Skeletal muscle tissue (tissue), 4 donors: Measurements from ENCODE around the gene CAPN9. TPM values are rescaled to one million over a fixed set of nuclear protein-coding genes. Genes with fewer than 3 reads are reported as not detected.

ENCODE experiments used
- H3K27ac ChIP-seq: one replicate; pipeline ENCODE4 v1.7.0; 2013; ENCODE audit warnings: mild to moderate bottlenecking, low read depth, low read length, inconsistent platforms
- H3K27me3 ChIP-seq, 3 donors: one replicate each; pipeline ENCODE4 v1.7.0; 2013; ENCODE audit warnings: low read length in 3 of 3; ENCODE audit not compliant: control insufficient read depth in 3 of 3, insufficient read depth in 3 of 3
- H3K36me3 ChIP-seq, 3 donors: one replicate each; pipeline ENCODE4 v1.7.0; 2013; ENCODE audit warnings: low read length in 3 of 3; ENCODE audit not compliant: control insufficient read depth in 3 of 3, insufficient read depth in 3 of 3
- H3K4me1 ChIP-seq, 3 donors: one replicate each; pipeline ENCODE4 v1.7.0; 2013; ENCODE audit warnings: low read length in 3 of 3, mild to moderate bottlenecking in 3 of 3; ENCODE audit not compliant: control insufficient read depth in 3 of 3, insufficient read depth in 3 of 3
- H3K4me3 ChIP-seq, 3 donors: one replicate each; pipeline ENCODE4 v1.7.0; 2013; ENCODE audit warnings: low read length in 3 of 3
- H3K9ac ChIP-seq, 3 donors: one replicate each; pipeline ENCODE4 v1.7.0; 2013; ENCODE audit warnings: low read length in 3 of 3, mild to moderate bottlenecking in 3 of 3, moderate library complexity in 2 of 3, low read depth in 1 of 3
- H3K9me3 ChIP-seq, 3 donors: one replicate each; pipeline ENCODE4 v1.7.0; 2013; ENCODE audit warnings: low read length in 3 of 3; ENCODE audit not compliant: control insufficient read depth in 3 of 3
- total RNA-seq: library from RNA; depleted of rRNA; stranded (reverse); fragments of >200 nt; gene quantifications from one replicate; pipeline ENCODE4 v1.2.3, GENCODE V29; 2014
- donor health status: Osteomylitis.

CAPN9 gene
- total RNA-seq, 1 donor from 2014 or later, result under 0.01 TPM

DNA sequence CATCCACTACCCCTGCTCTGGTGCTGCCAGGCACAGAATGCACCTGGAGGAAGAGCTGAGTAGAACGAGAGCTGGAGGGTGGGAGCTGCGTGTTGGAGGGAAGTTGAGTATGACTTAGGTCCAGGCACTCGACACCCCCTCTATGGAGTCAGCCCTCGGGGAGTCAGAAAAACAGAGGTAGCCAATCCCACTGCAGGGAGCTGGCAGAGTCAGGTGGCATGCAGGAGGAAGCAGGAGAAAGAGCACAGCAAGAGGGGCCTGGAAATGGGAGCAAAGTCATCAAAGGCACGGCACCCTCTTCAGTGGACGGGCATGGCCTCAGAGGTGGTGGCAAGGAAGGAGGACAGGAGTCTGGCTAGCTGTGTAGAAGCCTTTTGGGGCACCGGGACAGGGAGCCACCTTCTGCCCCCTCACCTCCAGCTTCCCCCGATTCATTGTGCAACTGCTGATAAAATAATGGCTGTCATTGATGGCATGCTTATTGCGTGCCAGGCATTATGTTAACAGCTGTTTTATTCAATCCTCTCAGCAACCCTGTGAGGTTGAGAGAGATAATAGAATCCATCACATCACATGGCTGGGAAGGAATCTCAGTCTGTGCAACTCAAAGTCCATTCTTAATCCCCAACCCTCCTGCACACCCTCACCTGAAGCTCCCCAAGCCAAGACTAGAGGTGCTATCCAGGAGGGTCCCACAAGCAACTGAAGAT is 79.1 kb downstream of the CAPN9 start:
- H3K4me1 ChIP-seq, result peaks cover 58 to 68% (median 60%) of the 10 kb centered on the region in 3 donors
- H3K36me3 ChIP-seq, result no peaks in the 10 kb centered on the region
- H3K27me3 ChIP-seq, result no peaks in the 10 kb centered on the region
- peak overlapping the region; percentile 92 for H3K27ac ChIP-seq
- peak overlapping the region; percentile 2 to 55 (median 49) for H3K4me3 ChIP-seq
- H3K9ac ChIP-seq, result peak overlapping the region in 1 of 3 donors; percentile 72
- H3K9me3 ChIP-seq, result no peaks in the 10 kb centered on the region

DNA sequence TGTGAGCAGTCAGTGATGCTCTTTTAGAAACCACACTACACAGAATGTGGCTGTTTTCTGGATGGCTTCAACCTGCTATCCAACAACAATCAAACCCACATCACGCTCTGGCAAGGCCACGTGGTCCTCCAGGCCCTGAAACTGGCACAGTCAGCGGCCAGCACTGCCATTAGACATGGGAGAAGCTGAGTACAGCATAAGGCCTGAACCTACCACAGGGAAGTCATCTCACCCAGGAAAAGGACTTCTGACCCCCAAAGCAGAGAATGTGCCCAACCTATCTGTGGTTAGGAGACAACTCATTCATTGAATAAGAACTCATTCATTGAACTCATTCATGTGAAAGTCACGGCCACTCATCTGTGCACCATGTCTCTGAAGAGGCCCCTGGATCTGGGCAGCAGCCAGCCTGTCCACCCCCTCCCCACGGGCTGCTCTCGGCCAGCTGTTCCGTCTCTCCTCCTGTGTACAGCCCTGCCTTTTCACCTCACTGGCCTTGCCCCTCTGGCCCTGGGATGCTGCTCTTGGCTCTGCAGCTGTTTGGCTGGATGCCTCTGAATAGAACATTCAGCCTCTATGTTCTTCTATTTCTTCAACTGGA is 80.0 kb downstream of the CAPN9 start:
- Histone ChIP-seq H3K9ac (no peak overlapping the region), H3K27me3 (no peaks in the 10 kb centered on the region), H3K9me3 (no peaks in the 10 kb centered on the region), H3K27ac (peak overlapping the region; percentile 5), H3K36me3 (no peaks in the 10 kb centered on the region), H3K4me1 (peaks cover 53 to 60% (median 54%) of the 10 kb centered on the region in 3 donors), H3K4me3 (no peak overlapping the region)

GRCh38 chr1:230827801-230828200 is 80.6 kb downstream of the CAPN9 start:
- Histone ChIP-seq H3K9me3 (no peaks in the 10 kb centered on the region), H3K36me3 (no peaks in the 10 kb centered on the region), H3K9ac (no peak overlapping the region), H3K4me1 (peaks cover 47 to 55% (median 49%) of the 10 kb centered on the region in 3 donors), H3K4me3 (no peak overlapping the region), H3K27ac (no peak overlapping the region), H3K27me3 (no peaks in the 10 kb centered on the region)

DNA sequence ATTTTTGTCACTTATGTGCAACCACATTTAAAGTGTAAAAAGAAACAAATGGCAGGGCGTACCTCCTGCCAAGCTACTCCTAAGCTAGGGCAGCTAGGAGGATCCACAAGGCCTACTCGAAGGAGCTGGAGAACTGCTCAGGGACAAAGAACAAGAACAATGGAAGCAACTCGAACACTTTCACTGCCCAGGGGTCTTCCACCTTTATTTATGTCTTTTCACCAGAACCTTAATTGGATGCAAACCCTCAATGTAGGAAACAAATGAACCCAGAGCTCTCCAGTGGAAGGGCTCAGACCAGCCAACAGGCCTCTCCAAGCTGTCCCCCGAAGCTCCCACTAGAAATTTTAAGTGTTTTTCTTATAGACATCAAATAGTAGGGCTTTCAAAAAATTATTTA is 81.2 kb downstream of the CAPN9 start:
- Histone ChIP-seq H3K27ac (no peak overlapping the region), H3K4me3 (no peak overlapping the region), H3K9me3 (no peaks in the 10 kb centered on the region), H3K36me3 (no peaks in the 10 kb centered on the region), H3K27me3 (no peaks in the 10 kb centered on the region), H3K9ac (no peak overlapping the region), H3K4me1 (peaks cover 42 to 50% (median 43%) of the 10 kb centered on the region in 3 donors)

- H3K4me1 ChIP-seq, result peaks cover 9 to 17% (median 12%) of the 10 kb centered on the region in 3 donors
- no peak overlapping the region for H3K4me3 ChIP-seq
- H3K27ac ChIP-seq, result no peak overlapping the region
- H3K9ac ChIP-seq, result no peak overlapping the region
- H3K36me3 ChIP-seq, result no peaks in the 10 kb centered on the region
- H3K27me3 ChIP-seq, result no peaks in the 10 kb centered on the region
- H3K9me3 ChIP-seq, result no peaks in the 10 kb centered on the region
Measured at GRCh38 chr1:230831771-230832170, 84.6 kb downstream of the CAPN9 start.

DNA sequence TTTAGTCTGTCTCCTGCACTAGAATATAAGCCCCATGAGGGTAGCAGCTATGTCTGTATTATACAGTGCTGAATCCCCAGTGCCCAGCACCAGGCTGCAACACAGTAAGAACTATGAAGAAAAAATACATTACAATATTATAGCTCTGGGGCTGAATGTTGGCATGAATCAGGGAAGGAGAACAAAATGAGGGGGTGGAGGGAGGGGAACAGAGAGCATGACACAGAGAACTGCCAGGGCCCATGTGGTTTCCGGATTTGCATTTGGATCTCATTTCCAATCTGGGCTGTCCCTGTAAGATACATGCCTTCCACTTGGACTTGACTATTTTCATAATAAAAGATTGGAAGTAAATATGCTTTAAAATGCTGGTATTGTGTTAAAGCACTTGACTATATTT is 85.3 kb downstream of the CAPN9 start:
- Histone ChIP-seq H3K9me3 (no peaks in the 10 kb centered on the region), H3K36me3 (no peaks in the 10 kb centered on the region), H3K27ac (no peak overlapping the region), H3K4me1 (peaks cover 3 to 10% (median 5%) of the 10 kb centered on the region in 3 donors), H3K27me3 (no peaks in the 10 kb centered on the region), H3K9ac (no peak overlapping the region), H3K4me3 (no peak overlapping the region)

DNA sequence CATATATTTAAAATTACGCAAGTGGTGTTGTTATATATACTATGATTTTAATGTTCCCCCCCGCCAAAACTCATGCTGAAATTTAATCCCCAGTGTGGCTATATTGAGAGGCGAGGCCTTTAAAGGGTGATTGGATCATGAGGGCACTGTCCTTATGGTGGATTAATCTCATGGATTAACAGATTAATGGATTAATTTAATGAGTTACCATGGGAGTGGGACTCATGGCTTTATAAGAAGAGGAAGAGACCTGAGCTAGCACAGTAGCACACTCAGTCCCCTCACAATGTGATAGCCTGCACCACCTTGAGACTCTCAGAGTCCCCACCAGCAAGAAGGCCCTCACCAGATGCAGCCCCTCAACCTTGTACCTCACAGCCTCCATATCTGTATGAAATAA is 86.3 kb downstream of the CAPN9 start:
- Histone ChIP-seq H3K27me3 (no peaks in the 10 kb centered on the region), H3K9ac (no peak overlapping the region), H3K9me3 (no peaks in the 10 kb centered on the region), H3K4me3 (no peak overlapping the region), H3K4me1 (peaks cover 0 to 2% (median 1%) of the 10 kb centered on the region in 3 donors), H3K27ac (no peak overlapping the region), H3K36me3 (peaks cover 1 to 4% (median 1%) of the 10 kb centered on the region in 3 donors)

GRCh38 chr1:230834292-230834691 is 87.1 kb downstream of the CAPN9 start:
- Histone ChIP-seq H3K9ac (no peak overlapping the region), H3K27ac (no peak overlapping the region), H3K4me1 (peaks cover 3 to 8% (median 5%) of the 10 kb centered on the region in 3 donors), H3K4me3 (no peak overlapping the region), H3K36me3 (peaks cover 6 to 8% (median 6%) of the 10 kb centered on the region in 3 donors), H3K27me3 (no peaks in the 10 kb centered on the region), H3K9me3 (no peaks in the 10 kb centered on the region)

DNA sequence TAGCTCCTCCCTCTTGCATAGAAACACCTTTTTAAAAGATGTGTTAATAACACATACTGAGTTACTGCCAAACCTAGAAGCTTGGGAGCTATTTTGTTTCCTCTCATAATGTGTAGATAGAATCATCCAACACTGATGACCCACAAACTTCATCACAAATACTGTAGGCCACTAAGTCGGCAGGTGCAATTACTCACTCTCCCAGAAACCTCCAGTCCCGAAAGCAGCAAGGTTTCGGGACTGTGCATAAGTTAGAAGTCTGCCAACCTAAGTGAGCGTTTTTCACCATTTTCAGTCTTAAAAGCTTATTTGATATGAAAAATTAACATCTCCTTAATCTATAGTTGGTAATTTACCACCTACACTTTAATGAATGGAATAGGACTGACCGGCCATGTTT is 89.2 kb downstream of the CAPN9 start:
- Histone ChIP-seq H3K4me1 (peaks cover 3 to 8% (median 5%) of the 10 kb centered on the region in 3 donors), H3K9ac (no peak overlapping the region), H3K27ac (no peak overlapping the region), H3K27me3 (no peaks in the 10 kb centered on the region), H3K4me3 (no peak overlapping the region), H3K9me3 (no peaks in the 10 kb centered on the region), H3K36me3 (peaks cover 9 to 12% (median 9%) of the 10 kb centered on the region in 3 donors)

GRCh38 chr1:230836793-230837192 is 89.6 kb downstream of the CAPN9 start:
- Histone ChIP-seq H3K36me3 (peaks cover 11 to 13% (median 12%) of the 10 kb centered on the region in 3 donors), H3K9me3 (no peaks in the 10 kb centered on the region), H3K27me3 (no peaks in the 10 kb centered on the region), H3K9ac (no peak overlapping the region), H3K27ac (no peak overlapping the region), H3K4me3 (no peak overlapping the region), H3K4me1 (peaks cover 3 to 8% (median 5%) of the 10 kb centered on the region in 3 donors)
